Measurements from ENCODE around the gene CLIC6.

Gene CLIC6

GRCh38 chr21:34695434-34695833 is 26.6 kb downstream of the CLIC6 start:
- no peak for DNase-seq
- no peak overlapping the region for H3K4me3 ChIP-seq (ENCODE audit: low read depth, low read length)
- H3K27ac ChIP-seq: no peak overlapping the region
- in situ Hi-C loops (cut with HindIII; ENCODE audit: low pct_ligation_motif_present, low sequenced_read_pairs): no loop called here
- TF ChIP-seq, protein P1, sequence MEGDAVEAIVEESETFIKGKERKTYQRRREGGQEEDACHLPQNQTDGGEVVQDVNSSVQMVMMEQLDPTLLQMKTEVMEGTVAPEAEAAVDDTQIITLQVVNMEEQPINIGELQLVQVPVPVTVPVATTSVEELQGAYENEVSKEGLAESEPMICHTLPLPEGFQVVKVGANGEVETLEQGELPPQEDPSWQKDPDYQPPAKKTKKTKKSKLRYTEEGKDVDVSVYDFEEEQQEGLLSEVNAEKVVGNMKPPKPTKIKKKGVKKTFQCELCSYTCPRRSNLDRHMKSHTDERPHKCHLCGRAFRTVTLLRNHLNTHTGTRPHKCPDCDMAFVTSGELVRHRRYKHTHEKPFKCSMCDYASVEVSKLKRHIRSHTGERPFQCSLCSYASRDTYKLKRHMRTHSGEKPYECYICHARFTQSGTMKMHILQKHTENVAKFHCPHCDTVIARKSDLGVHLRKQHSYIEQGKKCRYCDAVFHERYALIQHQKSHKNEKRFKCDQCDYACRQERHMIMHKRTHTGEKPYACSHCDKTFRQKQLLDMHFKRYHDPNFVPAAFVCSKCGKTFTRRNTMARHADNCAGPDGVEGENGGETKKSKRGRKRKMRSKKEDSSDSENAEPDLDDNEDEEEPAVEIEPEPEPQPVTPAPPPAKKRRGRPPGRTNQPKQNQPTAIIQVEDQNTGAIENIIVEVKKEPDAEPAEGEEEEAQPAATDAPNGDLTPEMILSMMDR (IDR thresholded peaks at IDR 0.05; ENCODE audit: low read depth, low read length, missing control alignments): no peak
- H3K27me3 ChIP-seq (replicated peaks): peaks cover 4% of the 10 kb centered on the region
- no peaks in the 10 kb centered on the region for H3K36me3 ChIP-seq (replicated peaks)

DNA sequence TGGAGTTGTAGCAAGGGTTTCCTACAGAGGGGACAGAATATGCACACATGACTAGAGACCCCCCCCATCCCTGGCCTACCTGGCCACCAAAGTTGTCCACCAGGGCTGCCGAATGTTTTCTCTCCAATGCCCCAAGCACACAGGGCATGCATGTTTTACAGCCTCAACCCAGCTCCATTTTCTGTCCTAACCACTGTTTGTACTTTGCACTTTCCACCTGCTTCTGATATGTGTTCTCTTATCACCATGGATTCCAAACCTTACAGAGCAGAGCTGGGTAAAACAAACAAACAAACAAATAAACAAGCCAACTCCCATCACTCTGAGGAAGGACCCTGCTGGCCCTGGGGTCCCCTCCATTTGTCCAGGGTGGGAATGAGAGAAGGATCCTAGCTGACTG is 27.3 kb downstream of the CLIC6 start:
- DNase-seq: no peak
- H3K27ac ChIP-seq: no peak overlapping the region
- in situ Hi-C loops (cut with HindIII; ENCODE audit: low pct_ligation_motif_present, low sequenced_read_pairs): no loop called here
- no peak overlapping the region for H3K4me3 ChIP-seq (ENCODE audit: low read depth, low read length)
- H3K27me3 ChIP-seq (replicated peaks): peaks cover 4% of the 10 kb centered on the region
- TF ChIP-seq, protein P1 (IDR thresholded peaks at IDR 0.05; ENCODE audit: low read depth, low read length, missing control alignments): no peak
- no peaks in the 10 kb centered on the region for H3K36me3 ChIP-seq (replicated peaks)

DNA sequence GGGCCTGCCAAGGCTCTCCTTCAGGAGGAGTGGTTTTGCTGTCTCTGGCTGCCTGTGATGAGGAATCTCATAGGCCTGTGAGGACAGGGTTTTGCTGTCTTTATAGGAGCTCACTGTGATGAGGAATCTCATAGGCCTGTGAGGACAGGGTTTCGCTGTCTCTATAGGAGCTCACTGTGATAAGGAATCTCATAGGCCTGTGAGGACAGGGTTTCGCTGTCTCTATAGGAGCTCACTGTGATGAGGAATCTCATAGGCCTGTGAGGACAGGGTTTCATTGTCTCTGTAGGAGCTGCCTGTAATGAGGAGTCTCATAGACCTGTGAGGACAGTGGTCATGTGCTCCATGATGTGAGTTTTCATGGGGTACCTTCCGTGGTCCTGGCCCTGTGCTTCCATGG is 29.0 kb downstream of the CLIC6 start:
- no peak overlapping the region for H3K27ac ChIP-seq
- H3K36me3 ChIP-seq (replicated peaks): no peaks in the 10 kb centered on the region
- H3K27me3 ChIP-seq (replicated peaks): no peaks in the 10 kb centered on the region
- in situ Hi-C loops (cut with HindIII; ENCODE audit: low pct_ligation_motif_present, low sequenced_read_pairs): no loop called here
- no peak for DNase-seq
- TF ChIP-seq, protein P1 (IDR thresholded peaks at IDR 0.05; ENCODE audit: low read depth, low read length, missing control alignments): no peak
- H3K4me3 ChIP-seq (ENCODE audit: low read depth, low read length): no peak overlapping the region

DNA sequence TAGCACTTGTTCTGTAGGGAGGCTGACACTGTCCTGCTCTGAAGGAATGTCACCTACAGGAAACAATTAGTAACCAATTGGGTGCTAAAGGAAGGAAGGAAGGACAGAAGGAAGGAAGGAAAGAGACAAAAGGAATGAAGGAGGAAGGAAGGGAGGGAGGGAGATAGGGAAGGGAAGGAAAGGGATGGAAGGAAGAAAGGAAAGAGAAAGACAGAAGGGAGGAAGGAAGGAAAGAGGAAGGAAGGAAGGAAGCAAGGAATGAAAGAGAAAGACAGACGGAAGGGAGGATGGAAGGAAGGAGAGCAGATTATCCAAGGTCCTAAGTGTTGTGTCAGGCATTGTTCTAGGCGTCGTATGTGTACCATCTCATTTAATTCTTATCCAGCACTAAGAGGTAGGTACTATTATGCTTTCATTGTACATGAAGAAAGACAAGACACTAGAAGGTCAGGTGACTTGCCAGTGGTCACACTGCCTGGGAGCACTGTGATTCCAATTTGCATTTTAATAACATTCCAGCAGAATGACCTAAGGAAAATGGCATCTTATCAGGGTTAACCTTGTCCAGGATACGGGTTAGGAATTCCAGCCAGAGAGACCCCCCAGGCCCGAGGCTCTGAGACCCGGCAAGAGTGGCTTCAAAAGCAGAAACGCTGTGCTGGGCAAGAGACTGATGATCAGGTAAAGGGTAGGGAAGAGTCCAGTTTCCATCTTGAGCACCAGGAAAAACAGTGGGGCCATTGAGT is 29.6 kb downstream of the CLIC6 start:
- Histone ChIP-seq H3K36me3 (replicated peaks) (no peaks in the 10 kb centered on the region), H3K4me3 (ENCODE audit: low read depth, low read length) (no peak overlapping the region), H3K27me3 (replicated peaks) (no peaks in the 10 kb centered on the region), H3K27ac (no peak overlapping the region)
- TF ChIP-seq, protein P1 (IDR thresholded peaks at IDR 0.05; ENCODE audit: low read depth, low read length, missing control alignments): no peak
- no peak for DNase-seq
- in situ Hi-C loops (cut with HindIII; ENCODE audit: low pct_ligation_motif_present, low sequenced_read_pairs): no loop called here

GRCh38 chr21:34700605-34701004 is 31.8 kb downstream of the CLIC6 start:
- no peak for DNase-seq
- no peaks in the 10 kb centered on the region for H3K27me3 ChIP-seq (replicated peaks)
- H3K4me3 ChIP-seq (ENCODE audit: low read depth, low read length): no peak overlapping the region
- H3K36me3 ChIP-seq (replicated peaks): no peaks in the 10 kb centered on the region
- TF ChIP-seq, protein P1 (IDR thresholded peaks at IDR 0.05; ENCODE audit: low read depth, low read length, missing control alignments): no peak
- in situ Hi-C loops (cut with HindIII; ENCODE audit: low pct_ligation_motif_present, low sequenced_read_pairs): no loop called here
- H3K27ac ChIP-seq: no peak overlapping the region

DNA sequence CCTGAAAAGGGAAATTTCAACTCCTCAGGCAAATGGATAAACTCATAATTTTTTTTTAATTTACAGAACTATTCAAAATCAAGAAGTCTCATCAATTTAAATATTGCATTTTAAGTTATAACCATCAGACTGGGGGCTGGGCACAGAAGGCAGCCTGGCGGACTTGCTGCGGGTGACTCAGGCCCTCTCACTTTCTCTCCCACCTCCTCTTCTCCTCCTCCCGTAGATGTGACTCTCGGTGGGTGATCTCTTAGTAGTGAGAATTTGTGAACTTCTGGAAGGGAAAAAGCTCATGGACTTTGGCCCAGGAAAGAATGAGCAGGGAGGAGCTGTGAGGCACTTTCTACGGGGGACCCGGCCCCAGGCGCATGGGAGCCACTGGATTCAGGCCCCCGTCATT is 32.9 kb downstream of the CLIC6 start:
- Histone ChIP-seq H3K27ac (no peak overlapping the region), H3K36me3 (replicated peaks) (no peaks in the 10 kb centered on the region), H3K4me3 (ENCODE audit: low read depth, low read length) (no peak overlapping the region), H3K27me3 (replicated peaks) (no peaks in the 10 kb centered on the region)
- DNase-seq: no peak
- in situ Hi-C loops (cut with HindIII; ENCODE audit: low pct_ligation_motif_present, low sequenced_read_pairs): no loop called here
- TF ChIP-seq, protein P1 (IDR thresholded peaks at IDR 0.05; ENCODE audit: low read depth, low read length, missing control alignments): no peak

Measured in brain microvascular endothelial cell (primary cell).